HG02943 (cell line): ENCODE data around the gene ZIM2.

Experiments
- ATAC-seq: cut with Tn5 transposase; IDR thresholded peaks from one replicate; pipeline ENCODE4 v1.9.1; 2021; ENCODE audit warnings: mild to moderate bottlenecking, low read depth, moderate library complexity; ENCODE audit not compliant: unreplicated experiment

Gene ZIM2

GRCh38 chr19:56813531-56813930, 27.0 kb downstream of the ZIM2 start:
- ATAC-seq, result no peak

- no peak for ATAC-seq
These were observed 29.0 kb downstream of the ZIM2 start for GRCh38 chr19:56811480-56811879.

GRCh38 chr19:56810260-56810659, 30.3 kb downstream of the ZIM2 start:
- no peak for ATAC-seq

- ATAC-seq, result no peak
These were observed 31.7 kb downstream of the ZIM2 start for GRCh38 chr19:56808717-56809392.

- ATAC-seq, result no peak
These were observed 33.9 kb downstream of the ZIM2 start for GRCh38 chr19:56806639-56807038.

- no peak for ATAC-seq
These were observed 62.2 kb downstream of the ZIM2 start for GRCh38 chr19:56778351-56778750.

- no peak for ATAC-seq
These were observed 70.9 kb downstream of the ZIM2 start for GRCh38 chr19:56769650-56770049.

- ATAC-seq, result no peak
These were observed 75.4 kb downstream of the ZIM2 start for GRCh38 chr19:56765137-56765536.

- no peak for ATAC-seq
These were observed 76.3 kb downstream of the ZIM2 start for GRCh38 chr19:56764196-56764695.

GRCh38 chr19:56760842-56761241, 79.7 kb downstream of the ZIM2 start:
- no peak for ATAC-seq

- no peak for ATAC-seq
These were observed 81.0 kb downstream of the ZIM2 start for GRCh38 chr19:56759531-56759930.

GRCh38 chr19:56751078-56751489, 89.4 kb downstream of the ZIM2 start:
- ATAC-seq, result no peak

GRCh38 chr19:56750658-56751057, 89.9 kb downstream of the ZIM2 start:
- no peak for ATAC-seq

- ATAC-seq, result no peak
These were observed 92.1 kb downstream of the ZIM2 start for GRCh38 chr19:56748378-56748777.

GRCh38 chr19:56746367-56746766, 94.2 kb downstream of the ZIM2 start:
- no peak for ATAC-seq

- ATAC-seq, result no peak
These were observed 100.0 kb downstream of the ZIM2 start for GRCh38 chr19:56740501-56740900.

GRCh38 chr19:56736571-56736970, 104.0 kb downstream of the ZIM2 start:
- no peak for ATAC-seq

GRCh38 chr19:56732976-56733375, 107.5 kb downstream of the ZIM2 start:
- no peak for ATAC-seq

- ATAC-seq, result no peak
These were observed 112.8 kb downstream of the ZIM2 start for GRCh38 chr19:56727677-56728076.

- ATAC-seq, result no peak
These were observed 114.6 kb downstream of the ZIM2 start for GRCh38 chr19:56725829-56726424.
